SH-SY5Y (cell line): ENCODE data around the gene FSTL4.

Experiments used
- GATA2 ChIP-seq: IDR thresholded peaks from 2 replicates; pipeline ENCODE4 v1.6.1; 2011; ENCODE audit warnings: mild to moderate bottlenecking, low read depth, low read length
- GATA3 ChIP-seq: IDR thresholded peaks from 2 replicates; pipeline ENCODE4 v1.6.1; 2011; ENCODE audit warnings: low read depth, mild to moderate bottlenecking, low read length, moderate library complexity

DNA sequence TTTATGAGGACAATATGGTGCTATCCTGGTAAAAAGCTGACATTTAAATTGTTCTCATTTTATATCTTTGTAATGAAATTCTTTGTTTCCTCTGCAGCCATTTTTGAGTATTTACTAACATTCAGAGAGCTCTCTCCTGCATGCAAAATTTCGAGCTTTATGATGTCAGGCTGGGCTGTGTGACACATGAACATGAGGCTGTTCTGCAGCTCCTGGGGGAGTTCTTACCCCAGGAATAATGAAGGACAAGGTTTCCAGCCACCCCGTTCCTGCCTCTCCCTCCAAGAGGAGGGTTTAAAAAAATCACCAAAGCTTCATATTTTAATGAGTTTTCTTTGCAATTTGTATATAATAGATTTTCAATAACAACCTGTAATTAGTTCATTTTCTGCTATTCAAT, 308.2 kb downstream of the FSTL4 start:
- no peak for TF ChIP-seq GATA2
- no peak for TF ChIP-seq GATA3
